ENCODE data around the gene PANX1.
"Not testable (repeated sequence)": the region's sequence is repeated elsewhere in the genome, so short reads cannot be mapped to it uniquely, and the experiment has no call there.

The PANX1 gene, protein sequence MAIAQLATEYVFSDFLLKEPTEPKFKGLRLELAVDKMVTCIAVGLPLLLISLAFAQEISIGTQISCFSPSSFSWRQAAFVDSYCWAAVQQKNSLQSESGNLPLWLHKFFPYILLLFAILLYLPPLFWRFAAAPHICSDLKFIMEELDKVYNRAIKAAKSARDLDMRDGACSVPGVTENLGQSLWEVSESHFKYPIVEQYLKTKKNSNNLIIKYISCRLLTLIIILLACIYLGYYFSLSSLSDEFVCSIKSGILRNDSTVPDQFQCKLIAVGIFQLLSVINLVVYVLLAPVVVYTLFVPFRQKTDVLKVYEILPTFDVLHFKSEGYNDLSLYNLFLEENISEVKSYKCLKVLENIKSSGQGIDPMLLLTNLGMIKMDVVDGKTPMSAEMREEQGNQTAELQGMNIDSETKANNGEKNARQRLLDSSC

DNA sequence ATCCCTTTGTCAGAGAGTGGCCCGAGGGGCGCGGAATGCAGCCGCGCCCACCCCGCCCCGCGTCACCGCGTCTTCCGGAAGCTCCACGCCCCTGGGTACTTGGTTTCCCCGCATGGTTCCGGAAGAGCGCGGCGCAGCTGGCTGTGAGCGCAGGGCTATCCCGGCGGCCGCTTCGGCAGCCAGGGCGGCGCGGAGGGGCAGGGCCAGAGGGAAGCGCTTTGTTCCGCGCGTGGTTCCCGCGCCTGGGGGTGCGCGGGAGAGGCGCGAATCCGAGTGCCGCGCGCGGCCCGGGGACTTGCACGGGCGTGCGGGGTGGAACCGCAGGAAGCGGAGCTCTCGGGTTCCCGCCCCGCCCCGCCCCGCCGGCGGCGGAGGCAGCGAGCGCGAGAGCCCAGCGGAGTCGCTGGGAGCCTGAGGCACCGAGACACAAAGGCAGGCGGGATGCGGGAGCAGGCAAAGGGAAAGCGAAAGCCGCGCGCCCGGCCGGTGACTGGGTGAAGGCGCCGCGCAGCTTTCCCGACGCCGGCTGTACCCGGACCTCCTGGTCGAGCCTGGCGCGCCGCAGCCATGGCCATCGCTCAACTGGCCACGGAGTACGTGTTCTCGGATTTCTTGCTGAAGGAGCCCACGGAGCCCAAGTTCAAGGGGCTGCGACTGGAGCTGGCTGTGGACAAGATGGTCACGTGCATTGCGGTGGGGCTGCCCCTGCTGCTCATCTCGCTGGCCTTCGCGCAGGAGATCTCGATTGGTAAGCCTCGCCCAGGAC is at the start of gene PANX1:
TSS of gene PANX1 (plus strand) at position 96 of the 766 bp plus-strand sequence. CDS start at position 568, 472 bp downstream.
- DNase-seq (ENCODE audit: low read depth in 3 of 3): peak; percentile 51 to 73 (median 51)

DNA sequence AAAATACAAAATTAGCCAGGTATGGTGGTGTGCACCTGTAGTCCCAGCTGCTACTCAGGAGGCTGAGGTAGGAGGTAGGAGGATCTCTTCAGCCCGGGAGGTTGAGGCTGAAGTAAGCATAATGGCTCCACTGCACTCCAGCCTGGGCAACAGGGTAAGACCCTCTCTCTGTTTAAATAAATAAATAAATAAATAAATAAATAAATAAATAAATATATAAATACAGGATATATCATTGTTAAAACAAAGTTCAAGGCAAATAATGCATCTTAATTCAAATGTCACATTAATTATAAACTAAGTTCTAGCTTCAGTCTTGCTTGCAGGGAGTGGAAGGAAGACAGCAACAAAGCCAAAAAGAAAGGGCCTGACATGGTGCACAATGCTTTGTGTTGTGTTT is 44.5 kb upstream of the PANX1 start:
- no peak for DNase-seq (ENCODE audit: low read depth in 3 of 3)

DNA sequence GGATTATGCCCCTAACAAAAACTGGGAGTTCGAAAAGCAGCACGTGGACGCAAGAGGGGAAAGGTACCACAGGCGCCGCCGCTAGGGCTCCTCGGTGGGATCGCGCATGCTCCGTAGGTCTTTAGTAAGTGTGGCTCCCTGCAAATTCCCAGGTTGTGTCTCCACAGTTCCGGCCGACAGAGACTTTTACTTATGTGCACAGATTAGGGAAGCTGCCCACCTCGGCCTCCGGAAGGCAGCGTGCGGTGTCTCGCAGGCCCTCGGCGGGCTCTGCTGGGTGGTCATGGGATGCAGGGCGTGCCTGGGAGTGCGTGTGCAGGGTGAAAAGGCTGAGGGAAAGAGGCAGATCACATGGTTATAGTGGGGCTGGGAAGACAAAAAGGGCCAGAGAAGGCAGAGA is 39.7 kb upstream of the PANX1 start:
- DNase-seq (ENCODE audit: low read depth in 3 of 3): no peak

DNA sequence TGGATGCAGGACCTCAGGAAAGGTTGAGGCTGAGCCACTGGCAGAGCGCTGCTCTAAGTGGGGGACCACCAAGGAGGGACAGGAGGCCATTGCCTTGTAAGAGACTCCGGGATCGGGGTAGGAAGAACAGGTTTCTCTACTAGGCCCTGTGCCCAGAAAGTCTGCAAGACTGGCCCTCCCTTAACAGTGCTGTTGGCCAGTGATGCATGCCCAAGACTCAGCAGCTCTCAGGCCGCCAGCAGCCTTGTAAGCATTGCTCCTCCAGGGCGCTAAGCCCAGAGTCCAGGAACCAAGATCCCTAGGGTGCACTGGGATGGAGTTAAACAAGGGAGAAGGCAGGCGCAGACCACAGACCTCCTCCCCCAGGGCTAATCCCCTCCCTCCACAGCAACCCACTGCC is 39.3 kb upstream of the PANX1 start:
- DNase-seq (ENCODE audit: low read depth in 3 of 3): no peak

DNA sequence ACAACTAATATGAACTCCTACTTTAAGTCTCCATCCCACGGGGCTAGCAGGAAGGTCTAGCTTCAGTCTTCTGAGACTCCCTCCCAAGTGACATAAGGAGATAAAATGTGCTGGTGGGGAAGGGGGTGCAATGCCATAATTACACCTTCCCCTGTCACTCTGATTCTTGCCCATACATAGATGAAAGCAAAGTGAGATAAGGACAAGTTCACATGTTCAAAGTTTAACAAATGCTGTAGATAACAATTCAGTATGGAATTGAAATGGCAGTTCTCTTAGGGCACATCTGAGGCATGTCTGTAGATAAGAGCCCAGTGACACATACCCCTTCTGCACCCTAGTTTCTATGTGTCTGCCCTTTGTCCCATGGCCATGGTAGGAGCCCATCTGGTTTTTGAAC is 38.2 kb upstream of the PANX1 start:
- no peak for DNase-seq (ENCODE audit: low read depth in 3 of 3)

DNA sequence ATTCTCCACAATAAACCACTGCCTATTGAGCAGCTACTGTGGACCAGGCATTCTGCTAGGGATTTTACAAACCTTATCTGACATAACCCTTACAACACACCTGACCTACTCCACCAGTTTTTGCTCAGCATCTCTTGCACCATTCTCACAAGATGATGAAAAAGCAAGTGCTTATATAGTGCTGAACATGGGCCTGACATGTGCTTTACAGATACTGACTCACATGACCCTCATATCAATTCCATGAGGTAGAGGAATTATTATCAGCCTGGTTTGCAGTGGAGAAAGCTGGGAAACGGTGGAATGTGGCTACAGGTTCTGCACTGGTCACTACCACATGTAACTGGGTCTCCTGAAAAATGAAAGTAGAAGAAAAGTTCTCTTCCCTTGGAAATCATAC is 37.5 kb upstream of the PANX1 start:
- no peak for DNase-seq (ENCODE audit: low read depth in 3 of 3)

DNA sequence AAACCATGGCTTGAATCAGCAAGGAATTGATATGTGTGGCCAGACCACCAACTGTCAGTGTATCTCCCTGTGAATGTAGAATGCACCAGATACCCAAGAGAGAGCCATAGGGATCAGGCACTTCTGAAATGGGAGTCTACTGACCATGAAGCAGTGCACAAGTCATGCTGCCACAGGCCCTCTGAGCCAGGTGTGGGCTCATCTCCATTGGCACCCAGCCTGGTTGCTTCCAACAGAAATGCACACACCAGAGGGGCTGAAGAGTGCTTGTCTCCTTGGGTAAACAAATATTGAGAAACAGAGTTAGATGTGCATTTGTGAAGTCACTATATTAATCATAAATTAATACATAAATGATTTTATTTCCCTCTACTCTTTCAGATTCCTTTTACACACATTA is 28.4 kb upstream of the PANX1 start:
- DNase-seq (ENCODE audit: low read depth in 3 of 3): no peak

DNA sequence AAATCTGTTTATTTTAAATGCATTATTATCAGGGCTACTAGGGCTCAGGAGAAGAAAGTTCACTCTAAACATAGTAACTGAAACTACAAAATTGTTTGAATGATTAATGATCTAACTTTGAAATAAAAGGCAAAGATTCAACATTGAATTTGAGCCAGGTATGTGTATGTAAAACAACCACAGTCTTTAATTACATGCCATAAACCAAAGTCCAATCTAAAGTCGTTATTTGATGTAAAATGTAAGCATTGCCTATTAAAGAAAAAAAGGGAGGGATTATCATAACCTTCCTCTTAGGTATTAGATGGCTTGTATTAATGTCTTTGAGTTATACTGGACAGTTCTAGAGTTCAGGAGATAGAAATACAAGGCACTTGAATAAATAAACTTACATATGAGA is 25.2 kb upstream of the PANX1 start:
- DNase-seq (ENCODE audit: low read depth in 3 of 3): no peak

DNA sequence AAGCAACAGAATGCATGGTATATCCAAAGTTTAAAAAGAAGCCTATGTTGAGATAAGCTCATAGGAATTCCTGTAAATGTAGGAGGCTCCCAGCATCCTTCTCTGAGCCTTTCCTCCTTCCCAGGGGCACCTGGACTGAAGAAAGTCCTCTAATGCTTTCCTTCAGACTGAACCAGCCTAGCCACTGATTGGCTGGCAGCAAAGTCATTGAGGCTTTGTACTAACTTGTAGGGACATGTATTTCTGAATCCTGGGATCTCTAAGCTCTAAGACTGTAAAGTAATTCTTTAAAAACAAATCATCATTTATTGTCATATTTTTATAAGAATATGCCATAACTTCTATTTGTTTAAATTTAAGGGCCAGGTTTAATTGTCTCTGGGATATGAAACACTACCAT is 23.9 kb upstream of the PANX1 start:
- no peak for DNase-seq (ENCODE audit: low read depth in 3 of 3)

DNA sequence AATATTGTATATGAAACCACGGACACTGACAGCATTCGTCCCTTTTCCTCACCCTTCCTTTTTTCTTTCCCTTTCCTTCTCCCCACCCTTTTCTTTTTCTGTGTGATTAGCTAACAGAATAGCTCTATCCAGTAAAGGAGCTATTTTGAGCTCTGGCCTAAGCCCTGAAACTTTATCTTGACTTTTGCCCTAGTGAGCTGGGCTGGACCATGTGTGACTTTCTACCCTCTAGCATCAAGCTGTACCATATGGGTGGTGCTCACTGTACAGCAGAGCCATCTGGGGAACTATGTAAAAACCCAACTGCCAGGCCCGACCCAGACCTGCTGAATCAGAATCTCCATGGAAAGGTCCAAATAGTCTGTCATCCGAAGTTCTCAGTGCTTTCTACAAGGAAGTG is 21.9 kb upstream of the PANX1 start:
- no peak for DNase-seq (ENCODE audit: low read depth in 3 of 3)

DNA sequence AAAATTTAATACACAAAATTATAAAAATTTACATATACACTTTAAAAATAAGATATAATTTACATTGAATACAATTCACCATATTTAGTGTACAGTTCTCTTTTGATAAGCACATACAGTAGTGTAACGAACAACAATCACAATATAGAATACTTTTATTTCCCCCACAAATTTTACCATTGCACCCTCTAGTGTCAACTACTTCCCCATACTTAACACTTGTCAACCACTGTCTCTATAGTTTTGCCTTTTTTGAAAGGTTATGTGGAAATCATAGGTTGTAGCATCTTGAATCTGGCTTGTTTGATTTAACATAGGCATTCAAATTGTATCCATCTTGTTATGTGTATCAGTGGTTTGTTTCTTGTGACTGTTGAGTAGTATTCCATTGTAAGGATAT is 21.3 kb upstream of the PANX1 start:
- no peak for DNase-seq (ENCODE audit: low read depth in 3 of 3)

DNA sequence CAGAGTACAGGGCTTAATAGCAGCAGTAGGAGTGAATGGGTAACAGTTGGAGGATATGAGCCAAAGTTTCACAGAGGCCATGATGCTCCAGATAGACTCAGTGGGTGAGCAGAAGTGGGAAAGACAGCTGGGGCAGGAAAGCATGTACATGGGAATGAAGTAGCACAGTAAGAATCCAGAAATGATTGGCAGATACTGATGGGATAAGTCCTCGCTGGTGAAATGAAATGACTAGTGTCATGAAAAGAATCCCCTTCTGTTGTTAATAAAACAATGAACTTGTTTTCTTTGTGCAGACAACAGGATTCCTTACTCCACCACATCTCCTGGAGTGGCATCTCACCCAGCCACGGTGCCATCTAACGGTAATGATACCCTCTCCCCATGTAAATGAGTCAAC is 17.4 kb upstream of the PANX1 start:
- DNase-seq (ENCODE audit: low read depth in 3 of 3): no peak

DNA sequence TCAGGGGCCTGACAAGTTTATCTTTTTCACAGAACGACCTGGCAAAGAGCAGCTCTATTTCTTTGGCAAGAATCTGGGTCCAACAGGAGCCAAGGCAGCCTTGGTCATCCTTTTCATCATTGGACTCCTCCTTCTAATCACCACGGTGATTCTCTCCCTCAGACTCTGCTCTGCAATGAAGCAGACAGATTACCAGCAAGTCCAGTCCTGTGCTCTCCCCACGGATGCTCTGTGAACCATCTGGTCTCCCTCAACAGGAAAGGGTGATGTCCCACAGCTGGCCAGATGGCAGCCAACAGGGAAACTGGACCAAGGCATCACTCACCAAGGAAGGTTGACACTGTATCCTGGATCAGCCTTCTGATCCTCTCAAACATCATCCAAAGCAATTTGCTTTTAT is 17.0 kb upstream of the PANX1 start:
- no peak for DNase-seq (ENCODE audit: low read depth in 3 of 3)

DNA sequence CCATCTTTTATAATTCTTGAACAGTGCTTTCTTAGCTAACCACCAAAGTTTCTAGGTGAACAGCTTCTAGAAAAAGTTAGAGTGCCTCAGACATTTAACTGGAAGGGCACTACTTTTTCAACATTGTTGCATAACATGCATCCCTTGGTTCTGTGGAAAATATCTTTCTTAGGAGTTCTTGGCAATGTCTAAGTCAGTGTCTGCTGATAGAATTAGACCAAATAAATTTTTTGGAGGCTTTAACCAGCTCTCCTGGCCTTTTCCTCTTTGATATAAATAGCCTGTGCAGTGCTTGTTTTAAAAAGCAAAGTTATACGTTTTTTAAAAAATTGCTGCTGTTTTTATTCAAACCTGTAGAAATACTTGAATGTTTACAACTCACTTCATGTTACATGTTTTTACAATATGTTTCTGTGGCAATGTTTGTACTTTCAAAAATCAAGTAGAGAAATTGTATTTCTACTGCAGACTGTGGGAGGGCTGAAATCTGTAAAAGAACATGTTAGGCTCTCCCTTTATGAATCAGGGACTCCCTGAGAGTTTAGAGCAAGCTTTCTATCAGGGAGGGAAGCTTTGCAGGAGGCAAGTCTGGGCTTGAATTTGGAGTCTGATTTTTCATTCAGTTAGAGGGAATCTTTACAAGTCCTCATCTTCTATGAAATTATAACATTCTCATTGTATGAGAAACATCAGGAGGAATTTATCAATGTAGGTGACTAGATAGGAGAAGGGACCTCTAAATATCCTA is 16.3 kb upstream of the PANX1 start:
- no peak for DNase-seq (ENCODE audit: low read depth in 3 of 3)

DNA sequence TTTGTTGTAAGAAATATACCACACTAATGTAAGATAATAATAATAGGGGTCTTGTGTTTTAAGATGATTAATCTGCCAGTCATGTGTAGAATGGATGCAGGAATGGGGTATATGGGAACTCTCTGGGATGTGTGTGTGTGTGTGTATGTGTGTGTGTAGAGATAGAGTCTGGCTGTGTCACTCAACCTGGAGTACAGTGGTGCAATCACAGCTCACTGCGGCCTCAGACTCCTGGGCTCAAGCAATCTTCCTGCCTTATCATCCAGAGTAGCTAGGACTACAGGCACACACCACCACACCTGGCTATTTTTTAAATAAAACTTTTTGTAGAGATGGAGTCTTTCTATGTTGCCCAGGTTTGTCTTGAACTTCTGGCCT is 11.5 kb upstream of the PANX1 start:
- no peak for DNase-seq (ENCODE audit: low read depth in 3 of 3)

DNA sequence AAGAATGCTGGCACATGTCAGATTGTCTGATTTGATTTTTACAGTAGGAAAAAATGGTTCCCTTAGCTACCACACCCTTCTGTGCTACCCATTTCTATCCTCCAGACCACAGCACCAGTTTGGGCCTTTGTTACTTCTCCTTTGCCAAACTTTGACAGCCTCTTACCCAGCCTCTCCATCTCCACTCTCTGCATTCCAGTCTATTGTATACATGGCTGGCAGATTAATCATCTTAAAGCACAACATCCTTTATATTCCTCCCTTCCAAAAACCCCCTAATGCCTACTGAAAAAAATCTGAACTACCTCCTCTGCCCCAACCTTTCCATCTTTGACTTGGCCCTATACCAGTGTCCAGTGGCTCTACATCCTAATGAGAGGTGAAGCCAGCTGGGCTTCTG is 10.8 kb upstream of the PANX1 start:
- DNase-seq (ENCODE audit: low read depth in 3 of 3): no peak

DNA sequence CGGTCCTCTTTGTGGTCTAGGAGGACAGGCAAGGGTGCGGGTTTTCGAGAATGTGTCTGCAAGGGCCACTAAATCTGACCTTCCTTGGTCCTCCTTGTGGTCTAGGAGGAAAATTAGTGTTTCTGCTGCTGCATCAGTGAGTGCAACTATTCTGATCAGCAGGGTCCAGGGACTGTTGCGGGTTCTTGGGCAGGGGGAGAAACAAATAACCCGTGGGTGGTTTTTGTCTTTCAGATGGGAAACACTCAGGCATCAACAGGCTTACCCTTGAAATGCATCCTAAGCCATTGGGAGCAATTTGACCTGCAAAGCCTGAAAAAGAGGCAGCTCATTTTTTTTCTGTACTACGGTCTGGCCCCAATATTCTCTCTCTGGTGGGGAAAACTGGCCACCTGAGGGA is 9.0 kb upstream of the PANX1 start:
- not testable (repeated sequence) for DNase-seq (ENCODE audit: low read depth in 3 of 3)

DNA sequence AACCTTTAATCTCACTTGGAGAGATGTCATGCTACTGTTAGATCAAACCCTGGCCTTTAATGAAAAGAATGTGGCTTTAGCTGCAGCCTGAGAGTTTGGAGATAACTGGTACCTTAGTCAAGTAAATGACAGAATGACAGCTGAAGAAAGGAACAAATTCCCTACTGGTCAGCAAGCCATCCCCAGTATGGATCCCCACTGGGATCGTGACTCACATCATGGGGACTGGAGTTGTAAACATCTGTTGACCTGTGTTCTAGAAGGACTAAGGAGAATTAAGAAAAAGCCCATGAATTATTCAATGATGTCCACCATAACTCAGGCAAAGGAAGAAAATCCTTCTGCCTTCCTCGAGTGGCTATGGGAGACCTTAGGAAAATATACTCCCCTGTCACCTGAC is 8.1 kb upstream of the PANX1 start:
- DNase-seq (ENCODE audit: low read depth in 3 of 3): not testable (repeated sequence)

DNA sequence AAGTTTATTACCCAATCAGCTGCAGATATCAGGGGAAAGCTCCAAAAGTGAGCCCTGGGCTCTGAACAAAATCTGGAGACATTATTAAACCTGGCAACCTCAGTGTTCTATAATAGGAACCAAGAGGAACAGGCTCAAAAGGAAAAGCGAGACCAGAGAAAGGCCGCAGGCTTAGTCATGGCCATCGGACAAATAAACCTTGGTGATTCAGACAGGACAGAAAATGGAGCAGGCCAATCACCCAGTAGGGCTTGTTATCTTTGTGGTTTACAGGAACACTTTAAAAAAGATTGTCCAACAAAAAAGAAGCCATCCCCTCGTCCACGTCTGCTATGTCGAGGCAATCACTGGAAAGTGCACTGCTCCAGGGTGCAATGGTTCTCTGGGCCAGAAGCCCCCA is 7.7 kb upstream of the PANX1 start:
- no peak for DNase-seq (ENCODE audit: low read depth in 3 of 3)

DNA sequence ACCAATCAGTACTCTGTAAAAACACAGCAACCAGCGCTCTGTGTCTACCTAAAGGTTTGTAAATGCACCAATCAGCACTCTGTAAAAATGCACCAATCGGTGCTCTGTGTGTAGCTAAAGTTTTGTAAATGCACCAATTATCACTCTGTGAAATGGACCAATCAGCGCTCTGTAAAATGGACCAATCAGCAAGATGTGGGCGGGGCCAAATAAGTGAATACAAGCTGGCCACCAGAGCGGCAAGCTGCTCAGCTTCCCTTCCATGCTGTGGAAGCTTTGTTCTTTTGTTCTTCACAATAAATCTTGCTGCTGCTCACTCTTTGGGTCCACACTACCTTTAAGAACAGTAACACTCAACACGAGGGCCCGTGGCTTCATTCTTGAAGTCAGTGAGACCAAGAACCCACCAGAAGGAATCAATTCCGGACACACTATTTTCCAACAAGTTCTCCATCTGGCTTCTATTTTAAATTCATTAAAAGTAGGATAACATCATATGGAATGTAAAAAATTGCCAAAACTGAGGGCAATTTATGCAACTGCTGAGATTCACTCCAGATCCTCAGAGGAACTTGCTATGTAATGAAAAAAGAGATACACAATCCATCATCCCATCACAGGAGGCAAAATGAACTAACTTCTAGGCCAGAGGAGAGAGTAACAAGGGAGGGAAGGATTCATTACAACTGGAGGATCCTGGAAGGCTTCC is 3.1 kb upstream of the PANX1 start:
- no peak for DNase-seq (ENCODE audit: low read depth in 3 of 3)

DNA sequence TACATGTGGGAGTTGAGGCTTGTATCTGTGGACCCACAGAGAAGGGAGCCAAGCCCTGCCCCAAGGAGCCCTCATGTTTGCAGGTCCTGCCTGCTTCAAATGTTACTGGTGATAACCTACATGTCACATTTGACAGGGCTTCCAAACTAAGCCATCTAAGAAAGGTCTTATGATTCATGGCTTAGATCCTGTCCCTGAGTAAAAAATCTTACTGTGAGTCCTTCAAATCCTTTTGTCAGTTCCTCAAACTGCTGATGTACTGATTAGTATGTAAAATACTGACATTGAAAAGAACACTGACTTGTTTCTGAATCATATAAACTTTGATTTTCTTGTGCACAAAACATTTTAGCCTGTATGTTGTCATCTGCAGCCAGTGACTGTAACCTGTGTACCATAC is 1.0 kb upstream of the PANX1 start:
- DNase-seq (ENCODE audit: low read depth in 3 of 3): no peak

DNA sequence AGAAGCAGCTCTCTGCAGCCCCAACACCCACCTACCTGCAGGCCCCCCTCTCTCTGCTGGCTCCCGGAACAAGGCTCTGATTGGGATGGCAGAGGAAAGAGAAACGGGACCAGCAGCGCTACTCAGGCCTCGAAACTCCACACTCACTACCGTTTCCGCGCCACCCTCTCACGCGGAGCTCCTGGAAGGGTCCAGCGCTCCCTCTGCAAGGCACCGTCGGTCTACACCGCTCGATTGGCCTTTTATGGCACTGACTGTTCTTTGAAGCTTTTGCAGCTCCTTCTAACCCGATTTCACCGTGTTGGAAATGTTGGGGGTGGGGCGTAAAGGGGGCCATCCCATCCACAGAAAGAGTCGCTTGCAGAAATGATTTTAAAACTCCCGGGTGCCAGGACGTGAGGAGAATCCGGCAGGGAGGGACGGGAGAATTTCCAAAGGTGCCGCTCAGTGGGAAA is 323 bp upstream of the PANX1 start:
- DNase-seq (ENCODE audit: low read depth in 3 of 3): no peak

All from stimulated activated CD4-positive, alpha-beta T cell treated with anti-CD3 and anti-CD28 coated beads, TNF-alpha, amount 100 ng/mL, for 24 hours (primary cell).